WTC11 (cell line): ENCODE results near the gene PLCG2.

Experiments
- ATF1 ChIP-seq: sonication (generic); formaldehyde crosslinking; IDR thresholded peaks from 2 replicates; pipeline ENCODE4 v1.8.1; 2023; ENCODE audit warnings: mild to moderate bottlenecking, moderate library complexity, missing genetic modification reagents
- FOXJ3 ChIP-seq: sonication (generic); formaldehyde crosslinking; IDR thresholded peaks from 2 replicates; pipeline ENCODE4 v1.9.0; 2021; ENCODE audit warnings: missing genetic modification reagents, mild to moderate bottlenecking, borderline replicate concordance
- FOXP1 ChIP-seq: sonication (generic); formaldehyde crosslinking; IDR thresholded peaks from 2 replicates; pipeline ENCODE4 v1.8.0; 2022; ENCODE audit warnings: missing genetic modification reagents, mild to moderate bottlenecking, moderate library complexity, borderline replicate concordance
- NFYB ChIP-seq: sonication (generic); formaldehyde crosslinking; conservative IDR thresholded peaks from 2 replicates; pipeline ENCODE4 v1.8.0; 2022; ENCODE audit warnings: low read depth, missing genetic modification reagents
- NR3C1 ChIP-seq: sonication (generic); formaldehyde crosslinking; conservative IDR thresholded peaks from 2 replicates; pipeline ENCODE4 v1.8.1; 2023; ENCODE audit warnings: low read depth, mild to moderate bottlenecking, missing genetic modification reagents
- TF ChIP-seq, protein P1 (sequence below): fragments of 200-600 bp; IDR thresholded peaks from 2 replicates; pipeline ENCODE4 v1.8.0; 2022; ENCODE audit warnings: antibody characterized with exemption
- TF ChIP-seq, protein P2 (sequence below): sonication (generic); formaldehyde crosslinking; IDR thresholded peaks from 2 replicates; pipeline ENCODE4 v1.8.1; 2023; ENCODE audit warnings: mild to moderate bottlenecking, missing genetic modification reagents, borderline replicate concordance
- TF ChIP-seq, protein P3 (sequence below): sonication (generic); formaldehyde crosslinking; IDR thresholded peaks from 2 replicates; pipeline ENCODE4 v1.8.0; 2022; ENCODE audit warnings: mild to moderate bottlenecking, missing genetic modification reagents

GRCh38 chr16:81942007-81942601 is 163.0 kb downstream of the PLCG2 start:
- no peak for TF ChIP-seq FOXJ3 (CRISPR knock-in tag)
- TF ChIP-seq, protein P1, sequence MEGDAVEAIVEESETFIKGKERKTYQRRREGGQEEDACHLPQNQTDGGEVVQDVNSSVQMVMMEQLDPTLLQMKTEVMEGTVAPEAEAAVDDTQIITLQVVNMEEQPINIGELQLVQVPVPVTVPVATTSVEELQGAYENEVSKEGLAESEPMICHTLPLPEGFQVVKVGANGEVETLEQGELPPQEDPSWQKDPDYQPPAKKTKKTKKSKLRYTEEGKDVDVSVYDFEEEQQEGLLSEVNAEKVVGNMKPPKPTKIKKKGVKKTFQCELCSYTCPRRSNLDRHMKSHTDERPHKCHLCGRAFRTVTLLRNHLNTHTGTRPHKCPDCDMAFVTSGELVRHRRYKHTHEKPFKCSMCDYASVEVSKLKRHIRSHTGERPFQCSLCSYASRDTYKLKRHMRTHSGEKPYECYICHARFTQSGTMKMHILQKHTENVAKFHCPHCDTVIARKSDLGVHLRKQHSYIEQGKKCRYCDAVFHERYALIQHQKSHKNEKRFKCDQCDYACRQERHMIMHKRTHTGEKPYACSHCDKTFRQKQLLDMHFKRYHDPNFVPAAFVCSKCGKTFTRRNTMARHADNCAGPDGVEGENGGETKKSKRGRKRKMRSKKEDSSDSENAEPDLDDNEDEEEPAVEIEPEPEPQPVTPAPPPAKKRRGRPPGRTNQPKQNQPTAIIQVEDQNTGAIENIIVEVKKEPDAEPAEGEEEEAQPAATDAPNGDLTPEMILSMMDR: no peak
- TF ChIP-seq, protein P2, sequence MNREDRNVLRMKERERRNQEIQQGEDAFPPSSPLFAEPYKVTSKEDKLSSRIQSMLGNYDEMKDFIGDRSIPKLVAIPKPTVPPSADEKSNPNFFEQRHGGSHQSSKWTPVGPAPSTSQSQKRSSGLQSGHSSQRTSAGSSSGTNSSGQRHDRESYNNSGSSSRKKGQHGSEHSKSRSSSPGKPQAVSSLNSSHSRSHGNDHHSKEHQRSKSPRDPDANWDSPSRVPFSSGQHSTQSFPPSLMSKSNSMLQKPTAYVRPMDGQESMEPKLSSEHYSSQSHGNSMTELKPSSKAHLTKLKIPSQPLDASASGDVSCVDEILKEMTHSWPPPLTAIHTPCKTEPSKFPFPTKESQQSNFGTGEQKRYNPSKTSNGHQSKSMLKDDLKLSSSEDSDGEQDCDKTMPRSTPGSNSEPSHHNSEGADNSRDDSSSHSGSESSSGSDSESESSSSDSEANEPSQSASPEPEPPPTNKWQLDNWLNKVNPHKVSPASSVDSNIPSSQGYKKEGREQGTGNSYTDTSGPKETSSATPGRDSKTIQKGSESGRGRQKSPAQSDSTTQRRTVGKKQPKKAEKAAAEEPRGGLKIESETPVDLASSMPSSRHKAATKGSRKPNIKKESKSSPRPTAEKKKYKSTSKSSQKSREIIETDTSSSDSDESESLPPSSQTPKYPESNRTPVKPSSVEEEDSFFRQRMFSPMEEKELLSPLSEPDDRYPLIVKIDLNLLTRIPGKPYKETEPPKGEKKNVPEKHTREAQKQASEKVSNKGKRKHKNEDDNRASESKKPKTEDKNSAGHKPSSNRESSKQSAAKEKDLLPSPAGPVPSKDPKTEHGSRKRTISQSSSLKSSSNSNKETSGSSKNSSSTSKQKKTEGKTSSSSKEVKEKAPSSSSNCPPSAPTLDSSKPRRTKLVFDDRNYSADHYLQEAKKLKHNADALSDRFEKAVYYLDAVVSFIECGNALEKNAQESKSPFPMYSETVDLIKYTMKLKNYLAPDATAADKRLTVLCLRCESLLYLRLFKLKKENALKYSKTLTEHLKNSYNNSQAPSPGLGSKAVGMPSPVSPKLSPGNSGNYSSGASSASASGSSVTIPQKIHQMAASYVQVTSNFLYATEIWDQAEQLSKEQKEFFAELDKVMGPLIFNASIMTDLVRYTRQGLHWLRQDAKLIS (CRISPR knock-in tag): no peak
- TF ChIP-seq NR3C1: no peak
- TF ChIP-seq FOXP1 (CRISPR knock-in tag): no peak
- TF ChIP-seq, protein P3, sequence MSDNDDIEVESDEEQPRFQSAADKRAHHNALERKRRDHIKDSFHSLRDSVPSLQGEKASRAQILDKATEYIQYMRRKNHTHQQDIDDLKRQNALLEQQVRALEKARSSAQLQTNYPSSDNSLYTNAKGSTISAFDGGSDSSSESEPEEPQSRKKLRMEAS (CRISPR knock-in tag): no peak
- no peak for TF ChIP-seq ATF1 (CRISPR knock-in tag)
- TF ChIP-seq NFYB (CRISPR knock-in tag): no peak
